Epithelial cell of prostate (primary cell): ENCODE measurements around the gene EIF3A.
"Not testable (repeated sequence)": the region's sequence is repeated elsewhere in the genome, so short reads cannot be mapped to it uniquely, and the experiment has no call there.

Experiments used
- DNase-seq: peaks from one replicate; pipeline ENCODE4 v3.0.0-alpha.2; 2011; ENCODE audit warnings: low read depth, low spot score
- H3K27ac ChIP-seq: fragments of 450-650 bp; 2 replicates; pipeline ENCODE4 v1.5.1; 2017; ENCODE audit warnings: mild to moderate bottlenecking

The EIF3A gene

GRCh38 chr10:119051775-119052174 is 28.8 kb downstream of the EIF3A start:
- DNase-seq: no peak
- H3K27ac ChIP-seq: peak overlapping the region; percentile 10

- H3K27ac ChIP-seq: no peak overlapping the region
- DNase-seq: no peak
Measured at GRCh38 chr10:119049777-119050176, 30.8 kb downstream of the EIF3A start.

- DNase-seq: no peak
Measured at GRCh38 chr10:119049361-119049760, 31.3 kb downstream of the EIF3A start.

GRCh38 chr10:119045561-119045960 is 35.1 kb downstream of the EIF3A start:
- H3K27ac ChIP-seq: no peak overlapping the region
- DNase-seq: no peak

More at GRCh38 chr10:119049361-119049760, 31.3 kb downstream of the EIF3A start:
- H3K27ac ChIP-seq: no peak overlapping the region

- no peak overlapping the region for H3K27ac ChIP-seq
- no peak for DNase-seq
Measured at GRCh38 chr10:119042169-119042568, 38.4 kb downstream of the EIF3A start.

DNA sequence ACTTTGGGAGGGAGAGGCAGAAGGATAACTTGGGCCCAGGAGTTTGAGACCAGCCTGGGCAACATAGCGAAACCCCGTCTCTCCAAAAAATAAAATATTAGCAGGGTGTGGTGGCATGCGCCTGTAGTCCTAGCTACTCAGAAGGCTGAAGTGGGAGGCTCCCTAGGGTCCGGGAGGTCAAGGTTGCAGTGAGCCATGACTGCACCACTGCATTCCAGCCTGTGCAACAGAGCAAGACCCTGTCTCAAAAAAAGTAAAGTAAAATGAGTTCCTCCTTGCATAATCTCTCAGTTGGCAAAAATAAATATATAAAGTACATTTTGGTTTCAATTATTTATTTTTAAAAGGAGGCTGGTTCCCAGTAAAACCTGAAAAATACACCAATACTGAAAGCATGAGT is 39.3 kb downstream of the EIF3A start:
- DNase-seq: no peak
- H3K27ac ChIP-seq: no peak overlapping the region

- DNase-seq: no peak
- no peak overlapping the region for H3K27ac ChIP-seq
Measured at GRCh38 chr10:119039161-119039560, 41.5 kb downstream of the EIF3A start.

GRCh38 chr10:119031496-119032059 is 49.0 kb downstream of the EIF3A start:
- no peak for DNase-seq
- H3K27ac ChIP-seq: no peak overlapping the region

DNA sequence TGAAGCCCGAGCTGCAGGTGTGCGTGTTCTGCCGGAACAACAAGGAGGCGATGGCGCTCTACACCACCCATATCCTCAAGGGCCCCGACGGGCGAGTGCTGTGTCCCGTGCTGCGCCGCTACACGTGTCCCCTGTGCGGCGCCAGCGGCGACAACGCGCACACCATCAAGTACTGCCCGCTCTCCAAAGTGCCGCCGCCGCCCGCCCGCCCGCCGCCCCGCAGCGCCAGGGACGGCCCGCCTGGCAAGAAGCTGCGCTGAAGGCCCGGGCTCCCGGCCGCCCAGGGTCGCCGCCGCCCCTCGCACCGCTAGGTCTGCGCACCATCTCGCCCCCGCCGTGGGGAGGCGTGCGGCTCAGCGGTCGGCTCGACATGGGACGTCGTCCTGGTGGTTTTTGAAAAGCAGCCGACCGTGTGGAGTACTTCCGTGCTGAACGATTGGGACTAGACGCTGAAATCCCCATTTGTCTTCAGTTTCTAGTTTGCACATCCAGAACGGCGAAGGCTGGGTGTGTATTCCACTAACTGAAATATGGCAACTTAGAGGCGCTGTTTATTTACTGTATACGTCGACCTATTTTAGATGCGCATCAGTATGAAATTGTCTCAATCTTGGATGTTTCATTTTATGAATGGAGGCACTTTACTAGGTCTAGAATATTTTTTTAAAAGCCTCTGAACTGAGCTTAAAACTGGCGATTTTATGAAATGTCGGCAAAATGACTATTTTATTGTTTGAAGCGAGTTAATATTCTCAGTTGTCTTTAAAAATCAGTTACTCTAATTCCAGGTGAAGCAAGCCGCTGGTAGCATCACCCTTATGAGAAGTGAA is 50.0 kb downstream of the EIF3A start:
- no peak overlapping the region for H3K27ac ChIP-seq
- no peak for DNase-seq

DNA sequence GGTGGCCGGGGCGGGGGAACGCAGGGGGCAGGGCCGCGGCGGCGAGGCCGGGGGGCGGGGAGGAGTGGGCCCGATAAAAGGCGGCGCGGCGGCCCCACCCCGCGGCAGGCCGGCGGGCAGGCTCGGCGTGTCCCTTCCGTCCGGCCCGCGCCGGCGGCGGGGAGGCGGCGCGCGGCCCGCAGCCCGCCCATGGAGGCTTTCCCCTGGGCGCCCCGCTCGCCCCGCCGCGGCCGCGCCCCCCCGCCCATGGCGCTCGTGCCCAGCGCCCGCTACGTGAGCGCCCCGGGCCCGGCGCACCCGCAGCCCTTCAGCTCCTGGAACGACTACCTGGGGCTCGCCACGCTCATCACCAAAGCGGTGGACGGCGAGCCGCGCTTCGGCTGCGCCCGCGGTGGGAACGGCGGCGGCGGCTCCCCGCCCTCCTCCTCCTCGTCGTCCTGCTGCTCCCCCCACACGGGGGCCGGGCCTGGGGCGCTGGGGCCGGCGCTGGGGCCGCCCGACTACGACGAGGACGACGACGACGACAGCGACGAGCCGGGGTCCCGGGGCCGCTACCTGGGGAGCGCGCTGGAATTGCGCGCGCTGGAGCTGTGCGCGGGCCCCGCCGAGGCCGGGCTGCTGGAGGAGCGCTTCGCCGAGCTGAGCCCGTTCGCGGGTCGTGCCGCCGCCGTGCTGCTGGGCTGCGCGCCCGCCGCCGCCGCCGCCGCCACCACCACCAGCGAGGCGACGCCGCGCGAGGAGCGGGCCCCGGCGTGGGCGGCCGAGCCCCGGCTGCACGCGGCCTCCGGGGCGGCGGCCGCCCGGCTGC is 50.8 kb downstream of the EIF3A start, which contains the start of gene NANOS1:
Gene NANOS1, plus strand, starts transcription at position 102 of the 808 bp plus-strand sequence. Its CDS starts 88 bp downstream, at position 190.
- no peak for DNase-seq
- no peak within 1 kb of the TSS for H3K27ac ChIP-seq

- DNase-seq: no peak
- H3K27ac ChIP-seq: no peak overlapping the region
Measured at GRCh38 chr10:119028900-119029612, 51.6 kb downstream of the EIF3A start.

GRCh38 chr10:119028445-119028899 is 52.1 kb downstream of the EIF3A start:
- DNase-seq: not testable (repeated sequence)

GRCh38 chr10:119026301-119027110 is 54.1 kb downstream of the EIF3A start:
- DNase-seq: no peak
- no peak overlapping the region for H3K27ac ChIP-seq

More at GRCh38 chr10:119028445-119028899, 52.1 kb downstream of the EIF3A start:
- H3K27ac ChIP-seq: not testable (repeated sequence)

DNA sequence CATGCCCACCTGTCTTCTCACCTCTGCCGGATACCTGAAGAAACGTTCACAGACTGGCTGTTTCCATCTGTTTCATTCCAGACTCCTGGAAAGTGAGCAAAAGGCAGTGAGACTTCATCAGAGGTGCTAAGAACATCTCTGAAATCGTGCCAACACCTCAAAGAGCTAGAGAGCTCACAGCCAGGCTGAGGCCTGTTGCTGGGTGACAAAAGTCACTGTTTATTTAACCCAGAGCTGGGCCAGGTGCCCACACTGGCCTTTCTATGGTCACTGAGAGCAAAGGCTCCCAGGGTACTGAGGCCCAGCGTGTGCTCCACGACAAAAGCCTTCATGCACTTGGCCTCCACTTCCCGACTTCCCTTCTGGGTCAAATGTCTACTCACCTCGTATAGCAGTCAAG is 54.8 kb downstream of the EIF3A start:
- no peak overlapping the region for H3K27ac ChIP-seq
- DNase-seq: no peak

- no peak overlapping the region for H3K27ac ChIP-seq
- no peak for DNase-seq
Measured at GRCh38 chr10:119025336-119025735, 55.3 kb downstream of the EIF3A start.

GRCh38 chr10:119024882-119025281 is 55.7 kb downstream of the EIF3A start:
- DNase-seq: no peak
- no peak overlapping the region for H3K27ac ChIP-seq

GRCh38 chr10:119023553-119023868 is 57.1 kb downstream of the EIF3A start:
- peak overlapping the region; percentile 26 for H3K27ac ChIP-seq
- DNase-seq: no peak

- no peak for DNase-seq
Measured at GRCh38 chr10:119022846-119023552, 57.6 kb downstream of the EIF3A start.

GRCh38 chr10:119020627-119020946 is 60.0 kb downstream of the EIF3A start:
- DNase-seq: no peak

More at GRCh38 chr10:119022846-119023552, 57.6 kb downstream of the EIF3A start:
- peak overlapping the region; percentile 26 for H3K27ac ChIP-seq

More at GRCh38 chr10:119020627-119020946, 60.0 kb downstream of the EIF3A start:
- no peak overlapping the region for H3K27ac ChIP-seq
